HepG2 (cell line): ENCODE measurements around the gene NAA15. TPM values are rescaled to one million over a fixed set of nuclear protein-coding genes. Genes with fewer than 3 reads are reported as not detected.

Experiments
- ATAC-seq: fragments of 200-7000 bp; cut with Tn5 transposase; 3 replicates; pipeline ENCODE4 v1.9.1; 2020; ENCODE audit warnings: mild to moderate bottlenecking, moderate library complexity
- BruUV-seq: library from RNA; stranded (reverse); fragments of 400-500 nt; replicated peaks from 2 replicates; lab custom pipeline; 2021; lab: Mats Ljungman, UMichigan
- CTCF ChIA-PET: fragments of 300-600 bp; formaldehyde crosslinking; extraction: SDS; loops from one replicate; lab custom pipeline; 2021; ENCODE audit warnings: low total read pairs, inconsistent platforms, low intra/inter-chr PET ratio; lab: Yijun Ruan, JAX
- POLR2A ChIA-PET: fragments of 350-600 bp; sonication (Branson Sonifier 250); formaldehyde crosslinking; loops from one replicate; lab custom pipeline; 2020; ENCODE audit warnings: antibody characterized with exemption, inconsistent platforms; lab: Yijun Ruan, JAX
- DNase-seq: peaks from one replicate; pipeline ENCODE4 v3.0.0-alpha.2; 2015; ENCODE audit warnings: low spot score
- FAIRE-seq: peaks from 3 replicates; lab custom pipeline; 2011; peaks lifted over from hg19 to GRCh38; lab: Jason Lieb, UNC
- H2AFZ ChIP-seq: one replicate; pipeline ENCODE4 v1.6.1; 2011; ENCODE audit warnings: low read length, inconsistent platforms
- H3K27ac ChIP-seq: fragments of 300-600 bp; 3 replicates; pipeline ENCODE4 v1.8.0; 2011; ENCODE audit warnings: mixed run types, mild to moderate bottlenecking, mixed read lengths, low read length, inconsistent platforms; ENCODE audit not compliant: insufficient read depth; ENCODE audit errors: extremely low read length
- H3K27me3 ChIP-seq, 2 experiments: fragments of 200-600 bp in 1 of 2; 2 replicates in 1 of 2; 3 replicates in 1 of 2; pipeline versions ENCODE4 v1.6.0 to v1.8.0; 2011; ENCODE audit warnings: low read length in 2 of 2, mild to moderate bottlenecking in 2 of 2, moderate library complexity in 2 of 2, inconsistent platforms in 1 of 2; ENCODE audit not compliant: insufficient read depth in 2 of 2, control insufficient read depth in 1 of 2
- H3K36me3 ChIP-seq, 2 experiments: fragments of 200-600 bp in 1 of 2; replicated peaks in 1 of 2; 2 replicates in 1 of 2; 3 replicates in 1 of 2; pipeline versions ENCODE4 v1.5.1 to v1.8.0; 2011; ENCODE audit warnings: low read length in 2 of 2, inconsistent platforms in 1 of 2; ENCODE audit not compliant: insufficient read depth in 2 of 2, control insufficient read depth in 1 of 2
- H3K4me1 ChIP-seq: 2 replicates; pipeline ENCODE4 v1.5.1; 2012; ENCODE audit warnings: low read length, inconsistent platforms; ENCODE audit not compliant: insufficient read depth
- H3K4me2 ChIP-seq: 2 replicates; pipeline ENCODE4 v1.6.0; 2011; ENCODE audit warnings: low read depth, low read length, inconsistent platforms
- H3K4me3 ChIP-seq, 3 experiments: fragments of 200-600 bp in 1 of 3; sonication (generic), shearing (Covaris generic) in 1 of 3; replicated peaks in 1 of 3; 2 replicates each; pipeline ENCODE4 v1.5.1; 2011 to 2016; ENCODE audit warnings: low read length in 3 of 3, inconsistent platforms in 2 of 3, low read depth in 2 of 3, mild to moderate bottlenecking in 2 of 3, control low read depth in 1 of 3, mixed read lengths in 1 of 3; ENCODE audit not compliant: insufficient read depth in 1 of 3
- H3K79me2 ChIP-seq: one replicate; pipeline ENCODE4 v1.6.1; 2011; ENCODE audit warnings: low read length, inconsistent platforms; ENCODE audit not compliant: insufficient read depth
- H3K9ac ChIP-seq: 2 replicates; pipeline ENCODE4 v1.6.0; 2011; ENCODE audit warnings: mild to moderate bottlenecking, low read depth, low read length, inconsistent platforms; ENCODE audit not compliant: insufficient read depth
- H3K9me3 ChIP-seq: 2 replicates; pipeline ENCODE4 v1.5.1; 2012; ENCODE audit warnings: mild to moderate bottlenecking, low read length
- H4K20me1 ChIP-seq: 2 replicates; pipeline ENCODE4 v1.6.0; 2011; ENCODE audit warnings: inconsistent platforms, mild to moderate bottlenecking, low read length, moderate library complexity; ENCODE audit not compliant: insufficient read depth
- CHCHD3 ChIP-seq: sonication (generic); formaldehyde crosslinking; IDR thresholded peaks from 2 replicates; pipeline ENCODE4 v1.8.0; 2022; ENCODE audit warnings: mild to moderate bottlenecking, missing genetic modification reagents, moderate library complexity
- KLF9 ChIP-seq: IDR thresholded peaks from 2 replicates; pipeline ENCODE4 v1.6.1; 2016; ENCODE audit warnings: low read depth
- MAFG ChIP-seq: sonication (generic); formaldehyde crosslinking; IDR thresholded peaks from 2 replicates; pipeline ENCODE4 v1.5.1; 2020; ENCODE audit warnings: mild to moderate bottlenecking, missing genetic modification reagents
- NKX3-1 ChIP-seq: sonication (generic); formaldehyde crosslinking; IDR thresholded peaks from 2 replicates; pipeline ENCODE4 v1.5.0; 2020; ENCODE audit warnings: missing genetic modification reagents
- SSRP1 ChIP-seq: IDR thresholded peaks from 2 replicates; pipeline ENCODE4 v1.6.1; 2016; ENCODE audit warnings: control low read depth
- THAP11 ChIP-seq: IDR thresholded peaks from 2 replicates; pipeline ENCODE4 v1.6.1; 2016; ENCODE audit warnings: missing biosample characterization, missing genetic modification reagents
- TRIM24 ChIP-seq: sonication (generic); formaldehyde crosslinking; IDR thresholded peaks from 2 replicates; pipeline ENCODE4 v1.8.0; 2022; ENCODE audit warnings: mild to moderate bottlenecking, missing genetic modification reagents
- ZNF234 ChIP-seq: sonication (generic); formaldehyde crosslinking; conservative IDR thresholded peaks from 2 replicates; pipeline ENCODE4 v1.5.1; 2020; ENCODE audit warnings: mild to moderate bottlenecking, missing genetic modification reagents
- ZNF264 ChIP-seq: sonication (generic); formaldehyde crosslinking; IDR thresholded peaks from 2 replicates; pipeline ENCODE4 v1.4.0; 2020; ENCODE audit warnings: missing genetic modification reagents
- ZNF367 ChIP-seq: sonication (generic); formaldehyde crosslinking; IDR thresholded peaks from 2 replicates; pipeline ENCODE4 v1.4.0; 2020; ENCODE audit warnings: missing genetic modification reagents, borderline replicate concordance
- ZNF607 ChIP-seq: sonication (generic); formaldehyde crosslinking; IDR thresholded peaks from 2 replicates; pipeline ENCODE4 v1.5.1; 2020; ENCODE audit warnings: missing genetic modification reagents, mild to moderate bottlenecking, borderline replicate concordance
- ZNF773 ChIP-seq: sonication (generic); formaldehyde crosslinking; IDR thresholded peaks from 2 replicates; pipeline ENCODE4 v1.4.0; 2020; ENCODE audit warnings: missing genetic modification reagents, borderline replicate concordance
- ZNF841 ChIP-seq: sonication (generic); formaldehyde crosslinking; IDR thresholded peaks from 2 replicates; pipeline ENCODE4 v1.8.1; 2023; ENCODE audit warnings: missing genetic modification reagents, borderline replicate concordance
- ZSCAN12 ChIP-seq: sonication (generic); formaldehyde crosslinking; IDR thresholded peaks from 2 replicates; pipeline ENCODE4 v1.9.0; 2021; ENCODE audit warnings: mild to moderate bottlenecking, missing genetic modification reagents
- WGBS: methylation state at CpG from one replicate; pipeline ENCODE4 v1.1.6; 2017; ENCODE audit warnings: low lambda C conversion rate; 5-methylcytosine and 5-hydroxymethylcytosine counted together
- in situ Hi-C: cut with HindIII; loops from 2 replicates; pipeline ENCODE4 v1.10.0; 2017; ENCODE audit warnings: low pct_unique_long_range_greater_than_20kb; ENCODE audit not compliant: extremely low pct_ligation_motif_present
- intact Hi-C: fragments of 100-400 bp; cut with micrococcal nuclease; formaldehyde crosslinking; loops from one replicate; pipeline ENCODE4 v1.10.0; 2022; ENCODE audit not compliant: unreplicated experiment
- polyA plus RNA-seq, 8 experiments: library from polyadenylated mRNA; depleted of rRNA in 3 of 8; stranded (reverse) in 7 of 8; unstranded in 1 of 8; fragments of >200 nt; fragmentation: Illumina TruSeq in 4 of 8; extraction: Trizol in 4 of 8; gene quantifications; 2 replicates each; pipeline versions ENCODE4 v1.2.1 to v1.2.3, GENCODE V29; 2011 to 2016; ENCODE audit warnings: low read depth in 4 of 8, missing spikeins in 1 of 8, mixed read lengths in 1 of 8; ENCODE audit not compliant: insufficient read depth in 1 of 8
- total RNA-seq, 5 experiments: library from RNA; depleted of rRNA; stranded (reverse); fragments of >200 nt; fragmentation: Illumina TruSeq; extraction: Trizol; gene quantifications; 2 replicates each; pipeline ENCODE4 v1.2.3, GENCODE V29; 2016; ENCODE audit warnings: low read depth in 1 of 5
- TF ChIP-seq, protein P1 (sequence below): sonication (generic); formaldehyde crosslinking; IDR thresholded peaks from 2 replicates; pipeline ENCODE4 v1.8.1; 2022; ENCODE audit warnings: mild to moderate bottlenecking, missing genetic modification reagents
- TF ChIP-seq, protein P2 (sequence below): sonication (generic); formaldehyde crosslinking; IDR thresholded peaks from 2 replicates; pipeline ENCODE4 v1.4.0; 2020; ENCODE audit warnings: low read depth, missing genetic modification reagents
- TF ChIP-seq, protein P3 (sequence below): sonication (generic); formaldehyde crosslinking; IDR thresholded peaks from 2 replicates; pipeline ENCODE4 v1.8.0; 2022; ENCODE audit warnings: missing genetic modification reagents, mild to moderate bottlenecking, inconsistent platforms, borderline replicate concordance
- TF ChIP-seq, protein P4 (sequence below): IDR thresholded peaks from 2 replicates; pipeline ENCODE4 v1.6.1; 2016; ENCODE audit warnings: mild to moderate bottlenecking, missing biosample characterization, missing genetic modification reagents

NAA15 gene
- total and polyA plus RNA-seq, 2 of the 13 experiments (the other 11 are each of a cell fraction or from before 2014, with no cell fraction given), result 6.2 to 50.2 TPM

DNA sequence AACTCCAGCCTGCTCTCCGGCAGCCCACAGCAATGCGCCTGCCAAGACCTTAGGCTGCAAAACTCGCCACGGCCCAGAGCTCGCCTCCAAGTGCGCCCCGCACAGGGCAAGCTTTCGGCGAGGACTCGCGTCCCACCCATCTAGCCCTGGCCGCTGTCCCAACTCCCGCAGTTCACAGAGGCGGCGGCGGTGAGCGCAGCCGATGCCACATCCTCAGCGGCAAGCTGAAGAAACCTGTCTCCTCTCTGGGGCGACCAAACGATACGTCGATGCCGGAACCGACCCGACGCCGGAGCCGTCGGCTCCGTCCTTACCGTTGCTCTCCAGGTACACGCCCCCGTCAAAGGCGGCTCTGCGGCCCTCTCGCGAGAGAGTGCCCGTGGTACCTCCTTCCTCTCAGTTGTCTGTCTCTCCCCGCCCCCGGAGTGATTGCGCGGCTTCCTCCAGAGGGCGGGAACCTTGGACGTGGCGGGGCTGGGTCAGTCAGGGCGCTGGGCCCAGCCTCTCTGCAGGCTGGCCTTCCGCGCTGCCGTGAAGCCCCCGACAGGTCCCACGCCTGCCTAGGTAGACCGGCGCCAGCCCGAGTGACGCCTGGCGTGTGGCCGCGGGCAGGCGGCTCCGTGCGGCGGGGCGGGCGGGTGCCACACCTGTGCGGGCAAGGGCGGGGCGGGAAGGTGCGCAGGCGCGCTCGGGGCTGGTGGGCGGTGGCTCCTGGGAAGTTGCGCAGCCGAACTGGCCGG lies 152.2 kb downstream of the NAA15 start:
- H3K79me2 ChIP-seq, result peaks cover 57% of the 10 kb centered on the region
- peaks cover 7% of the 10 kb centered on the region for H4K20me1 ChIP-seq
- H3K4me1 ChIP-seq, result peaks cover 58% of the 10 kb centered on the region
- no peak for FAIRE-seq
- H3K4me2 ChIP-seq, result peak overlapping the region; percentile 94
- peak; percentile 92 for ATAC-seq
- 0% methylated on average over 3 of the region's 76 CpGs for WGBS
- intact Hi-C loops, result loop anchor here (1.0 to 5.0 kb wide), 2 partner anchors 37 to 151 kb away; partner anchors contain the start of genes NAA15 and NDUFC1
- in situ Hi-C loops, result no loop called here
- no peaks in the 10 kb centered on the region for H3K9me3 ChIP-seq
- H3K9ac ChIP-seq, result peak overlapping the region; percentile 84
- DNase-seq, result peak; percentile 94
- peak overlapping the region; percentile 97 for H3K27ac ChIP-seq
- ChIA-PET POLR2A (interaction anchor here (0.6 to 1.3 kb wide), 3 partner anchors 21 to 411 kb away, joined by 3 to 5 read pairs (median 4); no protein-coding TSS in a partner anchor), CTCF (interaction anchor here (0.7 kb wide), 1 partner anchor 57 kb away, joined by 3 read pairs; no protein-coding TSS in a partner anchor)
- peak overlapping the region; percentile 48 for H2AFZ ChIP-seq
- peak overlapping the region; percentile 68 to 95 (median 93) for H3K4me3 ChIP-seq
- no peaks in the 10 kb centered on the region; a peak in 1 of 5 replicates for H3K27me3 ChIP-seq
- no TSS peak for BruUV-seq
- no peaks in the 10 kb centered on the region for H3K36me3 ChIP-seq
- TF ChIP-seq ZNF234 (CRISPR knock-in tag) (0 out of 2 replicates have a peak, but pooled peaks have one; percentile 24), ZSCAN12 (CRISPR knock-in tag) (no peak), TRIM24 (CRISPR knock-in tag) (no peak), ZNF841 (no peak), NKX3-1 (CRISPR knock-in tag) (no peak), MAFG (CRISPR knock-in tag) (no peak), ZNF607 (peak; percentile 64), KLF9 (CRISPR knock-in tag) (0 out of 2 replicates have a peak, but pooled peaks have one; percentile 15), THAP11 (CRISPR knock-in tag) (peak; percentile 81), ZNF264 (no peak), ZNF367 (CRISPR knock-in tag) (no peak; the same call in 1 of the 2 replicates), CHCHD3 (CRISPR knock-in tag) (no peak; the same call in none of the 2 replicates), ZNF773 (no peak), SSRP1 (no peak)
- TF ChIP-seq, protein P1, sequence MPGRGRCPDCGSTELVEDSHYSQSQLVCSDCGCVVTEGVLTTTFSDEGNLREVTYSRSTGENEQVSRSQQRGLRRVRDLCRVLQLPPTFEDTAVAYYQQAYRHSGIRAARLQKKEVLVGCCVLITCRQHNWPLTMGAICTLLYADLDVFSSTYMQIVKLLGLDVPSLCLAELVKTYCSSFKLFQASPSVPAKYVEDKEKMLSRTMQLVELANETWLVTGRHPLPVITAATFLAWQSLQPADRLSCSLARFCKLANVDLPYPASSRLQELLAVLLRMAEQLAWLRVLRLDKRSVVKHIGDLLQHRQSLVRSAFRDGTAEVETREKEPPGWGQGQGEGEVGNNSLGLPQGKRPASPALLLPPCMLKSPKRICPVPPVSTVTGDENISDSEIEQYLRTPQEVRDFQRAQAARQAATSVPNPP (CRISPR knock-in tag), result peak; percentile 94
- TF ChIP-seq, protein P2, sequence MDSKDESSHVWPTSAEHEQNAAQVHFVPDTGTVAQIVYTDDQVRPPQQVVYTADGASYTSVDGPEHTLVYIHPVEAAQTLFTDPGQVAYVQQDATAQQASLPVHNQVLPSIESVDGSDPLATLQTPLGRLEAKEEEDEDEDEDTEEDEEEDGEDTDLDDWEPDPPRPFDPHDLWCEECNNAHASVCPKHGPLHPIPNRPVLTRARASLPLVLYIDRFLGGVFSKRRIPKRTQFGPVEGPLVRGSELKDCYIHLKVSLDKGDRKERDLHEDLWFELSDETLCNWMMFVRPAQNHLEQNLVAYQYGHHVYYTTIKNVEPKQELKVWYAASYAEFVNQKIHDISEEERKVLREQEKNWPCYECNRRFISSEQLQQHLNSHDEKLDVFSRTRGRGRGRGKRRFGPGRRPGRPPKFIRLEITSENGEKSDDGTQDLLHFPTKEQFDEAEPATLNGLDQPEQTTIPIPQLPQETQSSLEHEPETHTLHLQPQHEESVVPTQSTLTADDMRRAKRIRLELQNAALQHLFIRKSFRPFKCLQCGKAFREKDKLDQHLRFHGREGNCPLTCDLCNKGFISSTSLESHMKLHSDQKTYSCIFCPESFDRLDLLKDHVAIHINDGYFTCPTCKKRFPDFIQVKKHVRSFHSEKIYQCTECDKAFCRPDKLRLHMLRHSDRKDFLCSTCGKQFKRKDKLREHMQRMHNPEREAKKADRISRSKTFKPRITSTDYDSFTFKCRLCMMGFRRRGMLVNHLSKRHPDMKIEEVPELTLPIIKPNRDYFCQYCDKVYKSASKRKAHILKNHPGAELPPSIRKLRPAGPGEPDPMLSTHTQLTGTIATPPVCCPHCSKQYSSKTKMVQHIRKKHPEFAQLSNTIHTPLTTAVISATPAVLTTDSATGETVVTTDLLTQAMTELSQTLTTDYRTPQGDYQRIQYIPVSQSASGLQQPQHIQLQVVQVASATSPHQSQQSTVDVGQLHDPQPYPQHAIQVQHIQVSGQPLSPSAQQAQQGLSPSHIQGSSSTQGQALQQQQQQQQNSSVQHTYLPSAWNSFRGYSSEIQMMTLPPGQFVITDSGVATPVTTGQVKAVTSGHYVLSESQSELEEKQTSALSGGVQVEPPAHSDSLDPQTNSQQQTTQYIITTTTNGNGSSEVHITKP (CRISPR knock-in tag), result 0 out of 2 replicates have a peak, but pooled peaks have one; percentile 25
- TF ChIP-seq, protein P3, sequence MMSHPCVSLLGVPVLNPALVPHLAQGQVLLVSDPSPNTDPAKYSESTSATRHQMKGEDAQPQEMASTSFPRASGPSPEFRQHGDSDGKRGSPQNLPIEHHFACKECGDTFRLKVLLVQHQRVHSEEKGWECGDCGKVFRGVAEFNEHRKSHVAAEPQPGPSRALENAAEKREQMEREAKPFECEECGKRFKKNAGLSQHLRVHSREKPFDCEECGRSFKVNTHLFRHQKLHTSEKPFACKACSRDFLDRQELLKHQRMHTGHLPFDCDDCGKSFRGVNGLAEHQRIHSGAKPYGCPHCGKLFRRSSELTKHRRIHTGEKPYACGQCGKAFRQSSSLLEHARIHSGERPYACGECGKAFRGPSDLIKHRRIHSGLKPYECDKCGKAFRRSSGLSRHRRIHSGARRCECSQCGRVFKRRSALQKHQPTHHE (CRISPR knock-in tag), result peak; percentile 65; the same call in 1 of the 2 replicates
- TF ChIP-seq, protein P4, sequence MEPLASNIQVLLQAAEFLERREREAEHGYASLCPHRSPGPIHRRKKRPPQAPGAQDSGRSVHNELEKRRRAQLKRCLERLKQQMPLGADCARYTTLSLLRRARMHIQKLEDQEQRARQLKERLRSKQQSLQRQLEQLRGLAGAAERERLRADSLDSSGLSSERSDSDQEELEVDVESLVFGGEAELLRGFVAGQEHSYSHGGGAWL, result peak; percentile 78; the same call in 1 of the 2 replicates
